ENCODE results near the gene AFF1. TPM values are rescaled to one million over a fixed set of nuclear protein-coding genes. Genes with fewer than 3 reads are reported as not detected.

The AFF1 gene
- total and polyA plus RNA-seq, 4 experiments from 2014 or later, result 13.6 to 108 (median 66.4) TPM

DNA sequence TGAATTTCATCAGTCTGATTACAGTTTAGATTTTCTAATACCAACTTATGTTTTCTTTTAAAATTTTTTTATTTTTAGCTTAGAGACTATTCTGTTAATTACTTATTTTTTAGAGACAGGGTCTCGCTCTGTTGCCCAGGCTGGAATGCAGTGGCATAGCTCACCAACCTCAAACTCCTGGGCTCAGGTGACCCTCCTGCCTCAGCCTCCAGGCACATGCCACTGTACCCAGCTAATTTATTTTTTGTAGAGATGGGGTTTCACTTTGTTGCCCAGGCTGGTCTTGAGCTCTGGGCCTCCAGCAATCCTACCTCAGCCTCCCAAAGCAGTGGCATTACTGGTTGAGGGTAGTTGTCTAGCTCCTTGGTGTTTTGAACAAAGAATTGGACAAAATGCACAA, 183.6 kb downstream of the AFF1 start:
- Histone ChIP-seq H3K4me1 (ENCODE audit: insufficient read depth, low read length) (peaks cover 15% of the 10 kb centered on the region), H3K4me3 (ENCODE audit: low read length in 2 of 2) (no peak overlapping the region), H3K27me3 (ENCODE audit: insufficient read depth, low read length) (no peaks in the 10 kb centered on the region), H3K27ac (ENCODE audit: low read depth, low read length) (no peak overlapping the region), H3K9me3 (ENCODE audit: control insufficient read depth in 1 of 2, low read length in 2 of 2) (no peaks in the 10 kb centered on the region), H3K36me3 (ENCODE audit: insufficient read depth, low read length) (peaks cover 31% of the 10 kb centered on the region)
- no peak for DNase-seq
- Mint-ChIP-seq H3K9me3 (peaks cover 0 to 2% (median 0%) of the 10 kb centered on the region in 8 donors), H3K27me3 (no peaks in the 10 kb centered on the region), H3K36me3 (peaks cover 50 to 78% of the 10 kb centered on the region in 2 donors), H3K4me1 (peaks cover 16 to 44% (median 23%) of the 10 kb centered on the region in 4 donors), H3K4me3 (no peak overlapping the region), H3K27ac (peak overlapping the region in 1 of 7 donors; percentile 24)
- intact Hi-C loops (cut with micrococcal nuclease), result no loop called here
- ChIA-PET POLR2A (ENCODE audit: partially characterized antibody) (no interaction called here), CTCF (ENCODE audit: partially characterized antibody) (interaction anchor here (2.7 to 3.5 kb wide), 2 partner anchors 25 to 32 kb away, joined by 13 to 17 read pairs; no protein-coding TSS in a partner anchor)

GRCh38 chr4:87118826-87119225, 184.0 kb downstream of the AFF1 start:
- Mint-ChIP-seq H3K9me3 (peaks cover 0 to 2% (median 0%) of the 10 kb centered on the region in 8 donors), H3K36me3 (peaks cover 50 to 76% of the 10 kb centered on the region in 2 donors), H3K4me1 (peaks cover 16 to 46% (median 23%) of the 10 kb centered on the region in 4 donors), H3K27ac (peak overlapping the region in 5 of 7 donors; percentile 17 to 41 (median 24)), H3K27me3 (no peaks in the 10 kb centered on the region), H3K4me3 (no peak overlapping the region)
- H3K4me1 ChIP-seq (ENCODE audit: insufficient read depth, low read length), result peaks cover 15% of the 10 kb centered on the region
- no peak for DNase-seq
- H3K27me3 ChIP-seq (ENCODE audit: insufficient read depth, low read length), result no peaks in the 10 kb centered on the region
- ChIA-PET POLR2A (ENCODE audit: partially characterized antibody) (no interaction called here), CTCF (ENCODE audit: partially characterized antibody) (interaction anchor here (0.6 to 3.5 kb wide), 4 partner anchors 26 to 245 kb away, joined by 3 to 17 read pairs (median 8); no protein-coding TSS in a partner anchor)
- intact Hi-C loops (cut with micrococcal nuclease), result no loop called here
- H3K9me3 ChIP-seq (ENCODE audit: control insufficient read depth in 1 of 2, low read length in 2 of 2), result no peaks in the 10 kb centered on the region
- peaks cover 31% of the 10 kb centered on the region for H3K36me3 ChIP-seq (ENCODE audit: insufficient read depth, low read length)
- H3K4me3 ChIP-seq (ENCODE audit: low read length in 2 of 2), result no peak overlapping the region
- H3K27ac ChIP-seq (ENCODE audit: low read depth, low read length), result no peak overlapping the region

GRCh38 chr4:87120010-87120409, 185.2 kb downstream of the AFF1 start:
- H3K9me3 ChIP-seq (ENCODE audit: control insufficient read depth in 1 of 2, low read length in 2 of 2), result no peaks in the 10 kb centered on the region
- no peaks in the 10 kb centered on the region for H3K27me3 ChIP-seq (ENCODE audit: insufficient read depth, low read length)
- Mint-ChIP-seq H3K27ac (peak overlapping the region in 5 of 7 donors; percentile 6 to 83 (median 25)), H3K36me3 (peaks cover 49 to 70% of the 10 kb centered on the region in 2 donors), H3K4me1 (peaks cover 16 to 46% (median 23%) of the 10 kb centered on the region in 4 donors), H3K27me3 (no peaks in the 10 kb centered on the region), H3K4me3 (no peak overlapping the region), H3K9me3 (no peaks in the 10 kb centered on the region)
- H3K27ac ChIP-seq (ENCODE audit: low read depth, low read length), result no peak overlapping the region
- CTCF ChIA-PET (ENCODE audit: partially characterized antibody), result interaction anchor here (1.1 to 3.5 kb wide), 4 partner anchors 31 to 196 kb away, joined by 3 to 13 read pairs (median 4); partner anchors contain the start of gene AFF1
- no peak overlapping the region for H3K4me3 ChIP-seq (ENCODE audit: low read length in 2 of 2)
- peaks cover 15% of the 10 kb centered on the region for H3K4me1 ChIP-seq (ENCODE audit: insufficient read depth, low read length)
- peaks cover 31% of the 10 kb centered on the region for H3K36me3 ChIP-seq (ENCODE audit: insufficient read depth, low read length)
- POLR2A ChIA-PET (ENCODE audit: partially characterized antibody), result no interaction called here
- no peak for DNase-seq
- intact Hi-C loops (cut with micrococcal nuclease), result no loop called here

DNA sequence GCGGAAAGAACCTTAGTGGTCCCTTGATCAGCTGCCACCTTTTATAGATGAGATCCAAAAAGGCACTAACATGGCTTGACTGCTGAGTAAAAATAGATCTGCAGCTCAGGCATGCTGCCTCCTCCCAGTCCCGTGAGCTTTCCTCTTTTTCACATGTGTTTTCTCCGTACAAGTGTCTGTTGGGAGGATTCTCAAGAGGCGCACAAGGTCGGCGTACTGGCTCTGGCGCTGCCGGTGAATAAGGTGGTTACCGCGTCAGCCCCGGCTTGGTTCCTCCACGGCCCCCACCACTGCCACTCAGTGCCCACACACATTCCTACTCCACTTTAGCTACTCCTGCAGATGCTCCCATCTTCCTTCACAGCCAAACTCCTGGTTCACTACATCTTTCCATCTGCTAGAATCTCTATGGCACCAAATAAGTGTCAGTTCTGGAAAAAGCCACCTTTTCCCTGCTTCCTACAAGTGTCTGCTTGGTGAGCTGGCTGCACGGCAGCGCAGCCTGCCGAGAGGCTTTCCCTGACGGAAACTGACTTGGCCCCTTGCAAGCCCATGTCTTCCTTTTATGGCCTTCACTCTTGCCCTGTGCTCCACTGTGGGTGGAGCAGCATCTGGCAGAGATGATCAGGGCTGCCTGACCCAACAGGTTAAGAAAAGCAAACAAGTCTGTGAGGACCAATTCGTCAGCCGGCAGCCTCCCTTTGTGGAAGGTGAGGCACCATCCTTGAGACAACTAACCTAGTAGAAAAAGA, 185.8 kb downstream of the AFF1 start:
- Mint-ChIP-seq H3K36me3 (peaks cover 53 to 72% of the 10 kb centered on the region in 2 donors), H3K4me3 (peak overlapping the region in 1 of 8 donors; percentile 12), H3K4me1 (peaks cover 16 to 46% (median 23%) of the 10 kb centered on the region in 4 donors), H3K27me3 (no peaks in the 10 kb centered on the region), H3K9me3 (no peaks in the 10 kb centered on the region), H3K27ac (peak overlapping the region in 6 of 7 donors; percentile 9 to 83 (median 64))
- H3K27me3 ChIP-seq (ENCODE audit: insufficient read depth, low read length), result no peaks in the 10 kb centered on the region
- DNase-seq, result no peak
- H3K4me1 ChIP-seq (ENCODE audit: insufficient read depth, low read length), result peaks cover 15% of the 10 kb centered on the region
- no peak overlapping the region for H3K4me3 ChIP-seq (ENCODE audit: low read length in 2 of 2)
- no peaks in the 10 kb centered on the region for H3K9me3 ChIP-seq (ENCODE audit: control insufficient read depth in 1 of 2, low read length in 2 of 2)
- POLR2A ChIA-PET (ENCODE audit: partially characterized antibody), result no interaction called here
- peaks cover 34% of the 10 kb centered on the region for H3K36me3 ChIP-seq (ENCODE audit: insufficient read depth, low read length)
- no peak overlapping the region for H3K27ac ChIP-seq (ENCODE audit: low read depth, low read length)
- intact Hi-C loops (cut with micrococcal nuclease), result no loop called here
- CTCF ChIA-PET (ENCODE audit: partially characterized antibody), result interaction anchor here (1.1 to 3.5 kb wide), 6 partner anchors 29 to 198 kb away, joined by 3 to 13 read pairs (median 6); partner anchors contain the start of gene AFF1

GRCh38 chr4:87121341-87122065, 186.7 kb downstream of the AFF1 start:
- Mint-ChIP-seq H3K4me3 (no peak overlapping the region), H3K9me3 (no peaks in the 10 kb centered on the region)
- H3K36me3 ChIP-seq (ENCODE audit: insufficient read depth, low read length), result peaks cover 35% of the 10 kb centered on the region

GRCh38 chr4:87122252-87122651, 187.4 kb downstream of the AFF1 start:
- peaks cover 15% of the 10 kb centered on the region for H3K4me1 ChIP-seq (ENCODE audit: insufficient read depth, low read length)
- Mint-ChIP-seq H3K4me1 (peaks cover 16 to 44% (median 23%) of the 10 kb centered on the region in 4 donors), H3K36me3 (peaks cover 51 to 71% of the 10 kb centered on the region in 2 donors), H3K27me3 (no peaks in the 10 kb centered on the region), H3K4me3 (no peak overlapping the region), H3K9me3 (no peaks in the 10 kb centered on the region), H3K27ac (peak overlapping the region in 4 of 7 donors; percentile 0 to 74 (median 30))
- H3K27ac ChIP-seq (ENCODE audit: low read depth, low read length), result no peak overlapping the region
- intact Hi-C loops (cut with micrococcal nuclease), result no loop called here
- peaks cover 32% of the 10 kb centered on the region for H3K36me3 ChIP-seq (ENCODE audit: insufficient read depth, low read length)
- H3K27me3 ChIP-seq (ENCODE audit: insufficient read depth, low read length), result no peaks in the 10 kb centered on the region
- ChIA-PET CTCF (ENCODE audit: partially characterized antibody) (interaction anchor here (1.0 to 1.9 kb wide), 3 partner anchors 13 to 200 kb away, joined by 3 to 7 read pairs (median 7); no protein-coding TSS in a partner anchor), POLR2A (ENCODE audit: partially characterized antibody) (no interaction called here)
- H3K9me3 ChIP-seq (ENCODE audit: control insufficient read depth in 1 of 2, low read length in 2 of 2), result no peaks in the 10 kb centered on the region
- H3K4me3 ChIP-seq (ENCODE audit: low read length in 2 of 2), result no peak overlapping the region
- no peak for DNase-seq

More at GRCh38 chr4:87121341-87122065, 186.7 kb downstream of the AFF1 start:
- intact Hi-C loops (cut with micrococcal nuclease), result no loop called here
- Mint-ChIP-seq H3K27me3 (no peaks in the 10 kb centered on the region), H3K36me3 (peaks cover 54 to 74% of the 10 kb centered on the region in 2 donors), H3K4me1 (peaks cover 16 to 46% (median 23%) of the 10 kb centered on the region in 4 donors), H3K27ac (peak overlapping the region in 5 of 7 donors; percentile 14 to 86 (median 38))
- H3K4me1 ChIP-seq (ENCODE audit: insufficient read depth, low read length), result peaks cover 15% of the 10 kb centered on the region
- ChIA-PET POLR2A (ENCODE audit: partially characterized antibody) (no interaction called here), CTCF (ENCODE audit: partially characterized antibody) (interaction anchor here (1.0 to 3.5 kb wide), 5 partner anchors 14 to 199 kb away, joined by 3 to 13 read pairs (median 7); no protein-coding TSS in a partner anchor)
- H3K9me3 ChIP-seq (ENCODE audit: control insufficient read depth in 1 of 2, low read length in 2 of 2), result no peaks in the 10 kb centered on the region
- DNase-seq, result no peak
- no peak overlapping the region for H3K27ac ChIP-seq (ENCODE audit: low read depth, low read length)
- no peak overlapping the region for H3K4me3 ChIP-seq (ENCODE audit: low read length in 2 of 2)
- H3K27me3 ChIP-seq (ENCODE audit: insufficient read depth, low read length), result no peaks in the 10 kb centered on the region

GRCh38 chr4:87126056-87126455, 191.2 kb downstream of the AFF1 start:
- H3K9me3 Mint-ChIP-seq, result peaks cover 0 to 2% (median 0%) of the 10 kb centered on the region in 8 donors
- CTCF ChIA-PET (ENCODE audit: partially characterized antibody), result no interaction called here
- peaks cover 6 to 20% (median 13%) of the 10 kb centered on the region in 4 donors for H3K4me1 Mint-ChIP-seq
- no peak overlapping the region for H3K4me3 Mint-ChIP-seq
- Histone ChIP-seq H3K27me3 (ENCODE audit: insufficient read depth, low read length) (no peaks in the 10 kb centered on the region), H3K36me3 (ENCODE audit: insufficient read depth, low read length) (peaks cover 51% of the 10 kb centered on the region), H3K4me1 (ENCODE audit: insufficient read depth, low read length) (peaks cover 13% of the 10 kb centered on the region), H3K9me3 (ENCODE audit: control insufficient read depth in 1 of 2, low read length in 2 of 2) (no peaks in the 10 kb centered on the region), H3K27ac (ENCODE audit: low read depth, low read length) (no peak overlapping the region), H3K4me3 (ENCODE audit: low read length in 2 of 2) (no peak overlapping the region)
- no peaks in the 10 kb centered on the region for H3K27me3 Mint-ChIP-seq
- POLR2A ChIA-PET (ENCODE audit: partially characterized antibody), result no interaction called here
- intact Hi-C loops (cut with micrococcal nuclease), result no loop called here
- peaks cover 50 to 71% of the 10 kb centered on the region in 2 donors for H3K36me3 Mint-ChIP-seq
- no peak for DNase-seq
- H3K27ac Mint-ChIP-seq, result peak overlapping the region in 1 of 7 donors; percentile 23
